Activated CD8-positive, alpha-beta memory T cell treated with anti-CD3 and anti-CD28 coated beads for 1 hour (primary cell): ENCODE measurements around the gene ATRAID.
"Not testable (repeated sequence)": the region's sequence is repeated elsewhere in the genome, so short reads cannot be mapped to it uniquely, and the experiment has no call there.

Experiments used
- DNase-seq, 2 donors: peaks; one replicate each; pipeline ENCODE4 v3.0.0-alpha.2; 2020; ENCODE audit warnings: low read depth in 1 of 2; ENCODE audit errors: extremely low read depth in 1 of 2

The ATRAID gene

GRCh38 chr2:27211943-27212625 lies at the start of gene ATRAID, which contains the start of gene SLC5A6:
Gene ATRAID, plus strand, starts transcription at chr2:27212041. Its CDS starts 328 bp downstream, at chr2:27212369.
Gene SLC5A6, minus strand, starts transcription at chr2:27212268. Its CDS starts 4,618 bp downstream, at chr2:27207650.
- peak; percentile 63 to 85 for DNase-seq

GRCh38 chr2:27162151-27163121 lies 49.4 kb upstream of the ATRAID start:
- DNase-seq = no peak

GRCh38 chr2:27164960-27165763 lies 46.7 kb upstream of the ATRAID start:
- no peak for DNase-seq

GRCh38 chr2:27170581-27171337 lies 41.1 kb upstream of the ATRAID start:
- DNase-seq = no peak

- no peak for DNase-seq
Measured at GRCh38 chr2:27171351-27171848, 40.4 kb upstream of the ATRAID start.

GRCh38 chr2:27174638-27175037 lies 37.2 kb upstream of the ATRAID start:
- DNase-seq = no peak

GRCh38 chr2:27175330-27175729 lies 36.5 kb upstream of the ATRAID start:
- DNase-seq = no peak

- not testable (repeated sequence) for DNase-seq
Measured at GRCh38 chr2:27175781-27176180, 36.1 kb upstream of the ATRAID start.

GRCh38 chr2:27177441-27178351 lies 34.1 kb upstream of the ATRAID start:
- DNase-seq = no peak

- no peak for DNase-seq
Measured at GRCh38 chr2:27178469-27178868, 33.4 kb upstream of the ATRAID start.

- no peak for DNase-seq
Measured at GRCh38 chr2:27179344-27180000, 32.4 kb upstream of the ATRAID start.

GRCh38 chr2:27182346-27182745 lies 29.5 kb upstream of the ATRAID start:
- DNase-seq = no peak

GRCh38 chr2:27184115-27184514 lies 27.7 kb upstream of the ATRAID start:
- no peak for DNase-seq

- DNase-seq = no peak
Measured at GRCh38 chr2:27185331-27186026, 26.4 kb upstream of the ATRAID start.

- no peak for DNase-seq
Measured at GRCh38 chr2:27186613-27187345, 25.1 kb upstream of the ATRAID start.

- no peak for DNase-seq
Measured at GRCh38 chr2:27189989-27190388, 21.9 kb upstream of the ATRAID start.
